DMS114 treated with DMSO at 0.1 percent for 48 hours (cell line): Measurements from ENCODE around the gene KRTCAP3.
A peak's percentile ranks its signal among the peaks of the same experiment; 100 is the strongest.
"Not testable (repeated sequence)": the region's sequence is repeated elsewhere in the genome, so short reads cannot be mapped to it uniquely, and the experiment has no call there.

Experiments
- DNase-seq: peaks from one replicate; lab custom pipeline; 2025; ENCODE audit not compliant: unreplicated experiment; lab: John Stamatoyannopoulos, UW

Gene KRTCAP3, protein sequence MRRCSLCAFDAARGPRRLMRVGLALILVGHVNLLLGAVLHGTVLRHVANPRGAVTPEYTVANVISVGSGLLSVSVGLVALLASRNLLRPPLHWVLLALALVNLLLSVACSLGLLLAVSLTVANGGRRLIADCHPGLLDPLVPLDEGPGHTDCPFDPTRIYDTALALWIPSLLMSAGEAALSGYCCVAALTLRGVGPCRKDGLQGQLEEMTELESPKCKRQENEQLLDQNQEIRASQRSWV

DNA sequence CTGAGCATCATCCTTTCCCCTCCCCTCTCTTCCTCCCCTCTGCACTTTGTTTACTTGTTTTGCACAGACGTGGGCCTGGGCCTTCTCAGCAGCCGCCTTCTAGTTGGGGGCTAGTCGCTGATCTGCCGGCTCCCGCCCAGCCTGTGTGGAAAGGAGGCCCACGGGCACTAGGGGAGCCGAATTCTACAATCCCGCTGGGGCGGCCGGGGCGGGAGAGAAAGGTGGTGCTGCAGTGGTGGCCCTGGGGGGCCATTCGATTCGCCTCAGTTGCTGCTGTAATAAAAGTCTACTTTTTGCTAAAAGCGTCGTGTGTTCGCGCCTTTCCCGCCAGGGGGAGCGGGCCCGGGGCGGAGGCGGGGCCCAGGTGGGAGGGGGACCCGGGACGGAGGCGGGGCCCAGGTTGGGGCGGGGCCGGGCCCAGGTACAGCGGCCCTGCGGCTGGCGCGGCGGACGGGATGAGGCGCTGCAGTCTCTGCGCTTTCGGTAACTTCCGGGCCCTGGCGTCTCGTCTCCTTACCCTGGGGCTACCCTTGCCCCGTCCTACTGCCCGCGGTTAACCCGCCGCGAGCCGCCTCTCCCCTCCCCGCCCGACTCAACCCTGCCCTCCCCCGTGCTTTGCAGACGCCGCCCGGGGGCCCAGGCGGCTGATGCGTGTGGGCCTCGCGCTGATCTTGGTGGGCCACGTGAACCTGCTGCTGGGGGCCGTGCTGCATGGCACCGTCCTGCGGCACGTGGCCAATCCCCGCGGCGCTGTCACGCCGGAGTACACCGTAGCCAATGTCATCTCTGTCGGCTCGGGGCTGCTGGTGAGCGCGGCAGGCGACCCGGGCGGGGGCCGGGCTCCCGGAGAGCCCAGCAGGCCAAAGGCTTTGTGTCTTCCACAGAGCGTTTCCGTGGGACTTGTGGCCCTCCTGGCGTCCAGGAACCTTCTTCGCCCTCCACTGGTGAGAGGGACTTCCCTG is at the start of gene KRTCAP3:
Gene KRTCAP3, plus strand, starts transcription at position 424 of the 962 bp plus-strand sequence. Its CDS starts 32 bp downstream, at position 456.
- DNase-seq, result no peak

DNA sequence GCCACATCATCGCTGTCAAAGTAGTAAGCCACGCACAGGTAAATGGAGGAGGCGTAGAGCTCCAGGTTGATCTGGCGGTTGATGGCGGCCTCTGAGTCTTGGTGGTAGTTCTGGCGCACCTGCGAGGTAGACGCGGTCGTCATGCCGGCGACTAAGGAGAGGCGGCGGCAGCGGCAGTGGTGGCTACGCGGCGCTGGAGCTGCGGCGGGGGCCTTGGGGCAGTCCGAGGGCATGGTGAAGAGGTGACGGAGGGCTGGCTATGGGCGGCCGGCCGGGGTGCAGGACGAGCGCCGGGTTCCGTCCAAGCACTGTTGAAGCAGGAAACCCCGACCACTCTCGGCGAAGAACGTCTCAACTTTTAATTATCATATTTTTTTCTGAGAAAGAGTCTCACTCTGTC is 49.0 kb upstream of the KRTCAP3 start:
- no peak for DNase-seq

DNA sequence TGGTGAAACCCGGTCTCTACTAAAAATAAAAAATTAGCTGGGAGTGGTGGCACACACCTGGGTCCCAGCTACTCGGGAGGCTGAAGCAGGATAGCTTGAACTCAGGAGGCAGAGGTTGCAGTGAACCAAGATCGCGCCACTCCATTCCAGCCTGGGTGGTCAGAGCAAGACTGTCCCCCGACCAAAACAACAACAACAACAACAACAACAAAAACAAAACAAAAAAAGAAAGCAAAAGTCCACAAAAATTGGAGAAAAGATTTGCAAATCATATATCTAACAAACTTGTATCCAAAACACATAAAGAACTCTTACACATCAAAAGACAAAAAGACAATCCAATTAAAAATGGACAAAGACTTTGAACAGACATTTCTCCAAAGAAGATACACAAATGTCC is 43.2 kb upstream of the KRTCAP3 start:
- no peak for DNase-seq

DNA sequence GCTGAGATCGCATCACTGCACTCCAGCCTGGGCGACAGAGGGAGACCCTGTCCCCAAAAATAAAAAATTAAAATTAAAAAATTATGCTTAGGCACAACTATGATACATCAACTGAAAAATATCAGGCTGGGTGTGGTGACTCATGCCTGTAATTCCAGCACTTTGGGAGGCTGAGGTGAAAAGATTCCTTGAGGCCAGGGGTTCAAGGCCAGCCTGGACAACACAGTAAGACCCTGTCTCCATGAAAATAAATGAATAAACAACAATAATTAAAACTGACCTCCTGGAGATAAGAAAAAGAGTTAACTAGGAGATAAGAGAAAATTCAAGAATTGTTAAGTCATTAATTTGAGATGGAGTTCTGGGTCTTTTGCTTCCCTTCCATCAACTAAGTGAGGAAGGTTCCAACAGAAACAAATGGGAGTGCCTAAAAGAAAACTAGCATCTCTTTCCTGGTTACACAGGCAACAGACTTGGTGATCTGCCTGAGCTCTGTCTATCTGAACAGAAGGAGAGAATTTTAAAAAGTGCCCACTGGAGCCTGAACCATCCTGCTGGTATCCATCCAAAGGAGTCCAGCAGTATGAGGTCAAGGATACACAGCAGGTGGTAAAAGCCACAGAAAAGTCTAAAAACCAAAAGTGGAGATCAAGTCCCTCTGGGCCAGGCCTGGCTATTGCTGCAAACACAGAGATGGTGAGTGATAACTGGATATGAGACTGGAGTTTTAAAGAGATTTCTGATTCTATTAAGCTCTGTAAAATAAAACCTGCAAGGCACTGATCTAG is 41.6 kb upstream of the KRTCAP3 start:
- no peak for DNase-seq

DNA sequence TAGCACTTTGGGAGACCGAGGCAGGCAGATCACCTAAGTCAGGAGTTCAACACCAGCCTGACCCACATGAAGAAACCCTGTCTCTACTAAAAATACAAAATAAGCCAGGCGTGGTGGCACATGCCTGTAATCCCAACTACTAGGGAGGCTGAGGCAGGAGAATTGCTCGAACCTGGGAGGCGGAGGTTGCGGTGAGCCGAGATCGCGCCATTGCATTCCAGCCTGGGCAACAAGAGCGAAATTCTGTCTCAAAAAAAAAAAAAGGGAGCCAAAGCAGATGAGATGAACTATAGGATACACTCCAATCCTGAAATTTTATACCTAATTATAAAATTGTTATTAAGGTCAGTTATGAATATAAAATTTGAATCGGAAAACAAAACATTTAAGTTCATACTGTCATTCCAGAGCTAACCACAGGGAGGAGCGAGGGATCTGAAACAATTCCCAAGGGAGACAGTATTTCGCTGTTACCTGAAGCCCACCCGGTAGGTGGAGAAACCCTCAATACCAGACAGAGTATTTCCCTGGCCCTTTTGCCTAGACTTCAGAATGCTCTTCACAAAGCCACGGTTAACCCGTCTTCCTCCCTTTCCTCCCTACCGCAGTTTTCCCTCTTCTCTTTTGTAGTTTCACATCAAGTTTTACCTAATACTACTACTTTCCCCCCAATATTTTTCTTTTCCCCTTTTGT is 34.2 kb upstream of the KRTCAP3 start:
- peak; percentile 40 for DNase-seq

DNA sequence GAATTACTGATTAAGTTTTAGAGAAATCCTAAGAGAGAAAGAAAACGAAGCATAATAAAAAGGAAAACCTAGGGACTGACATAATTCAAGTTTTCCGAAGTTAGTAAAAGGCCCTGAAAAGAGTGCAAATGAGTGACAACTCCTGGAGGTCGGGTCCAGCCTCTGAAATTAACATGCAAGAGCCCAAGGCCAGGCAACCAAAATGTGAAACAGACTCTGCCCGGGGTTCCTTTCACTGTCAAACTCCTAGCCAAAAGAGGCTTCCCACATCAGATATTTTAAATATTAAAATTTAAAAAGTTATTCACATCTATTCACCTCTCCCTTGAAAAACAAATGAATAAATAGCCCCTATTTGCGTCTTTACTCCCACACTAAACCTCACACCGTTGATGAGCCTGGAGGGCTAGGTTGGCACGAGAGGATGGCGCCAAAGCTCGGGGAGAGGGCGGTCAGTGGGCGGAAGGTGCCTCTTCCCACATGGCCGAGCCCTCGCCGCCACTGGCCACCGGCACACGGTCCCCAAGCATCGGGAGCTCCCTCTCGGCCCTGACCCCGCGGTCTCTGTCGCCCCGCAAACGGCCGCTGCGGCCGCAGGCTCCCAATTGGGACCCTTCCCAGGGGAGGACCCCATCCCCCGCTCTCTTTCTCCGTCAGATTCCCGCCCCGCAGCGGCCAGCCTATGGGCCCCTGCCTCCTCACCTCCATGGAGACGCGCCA is 33.4 kb upstream of the KRTCAP3 start:
- DNase-seq, result no peak

DNA sequence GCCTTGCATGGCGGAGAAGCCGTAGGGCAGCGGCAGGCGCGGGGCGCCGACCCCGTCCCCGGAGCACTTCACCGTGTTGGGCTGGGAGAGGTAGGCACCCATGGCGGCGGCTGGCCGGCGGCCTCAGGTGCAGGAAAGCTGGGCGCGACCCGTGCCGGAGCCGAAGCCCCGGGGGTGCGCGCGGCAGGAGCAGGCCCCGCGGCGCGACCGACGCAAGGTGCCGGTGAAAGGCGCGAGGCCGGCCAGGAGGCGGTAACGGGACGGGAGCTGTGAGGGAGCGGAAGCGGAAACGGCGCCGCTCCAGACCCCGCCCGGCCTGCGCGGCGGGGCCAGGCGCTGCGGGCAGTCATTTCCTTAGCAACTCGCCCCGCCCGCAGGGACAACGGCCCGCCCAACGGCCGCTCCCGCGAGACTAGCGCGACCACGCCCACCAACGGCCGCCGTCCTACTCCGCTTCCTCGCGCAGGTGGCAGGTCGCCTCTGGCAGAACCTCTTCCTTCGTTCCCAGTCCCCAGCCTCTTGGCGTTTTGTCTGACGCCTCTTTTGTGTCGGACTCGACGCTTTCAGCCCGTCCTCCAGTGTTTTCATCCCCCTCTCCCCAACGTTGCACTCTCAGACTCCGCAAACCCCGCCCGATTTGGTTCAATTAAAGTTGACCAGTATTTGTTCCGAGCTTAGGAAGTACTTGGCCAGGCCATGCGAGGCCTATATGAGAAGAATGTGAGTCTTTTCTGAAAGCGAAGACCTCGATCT is 32.7 kb upstream of the KRTCAP3 start, which contains the start of gene PPM1G:
Gene PPM1G, minus strand, starts transcription at position 271 of the 753 bp plus-strand sequence. Its CDS starts 169 bp downstream, at position 102.
- DNase-seq, result peak; percentile 87

DNA sequence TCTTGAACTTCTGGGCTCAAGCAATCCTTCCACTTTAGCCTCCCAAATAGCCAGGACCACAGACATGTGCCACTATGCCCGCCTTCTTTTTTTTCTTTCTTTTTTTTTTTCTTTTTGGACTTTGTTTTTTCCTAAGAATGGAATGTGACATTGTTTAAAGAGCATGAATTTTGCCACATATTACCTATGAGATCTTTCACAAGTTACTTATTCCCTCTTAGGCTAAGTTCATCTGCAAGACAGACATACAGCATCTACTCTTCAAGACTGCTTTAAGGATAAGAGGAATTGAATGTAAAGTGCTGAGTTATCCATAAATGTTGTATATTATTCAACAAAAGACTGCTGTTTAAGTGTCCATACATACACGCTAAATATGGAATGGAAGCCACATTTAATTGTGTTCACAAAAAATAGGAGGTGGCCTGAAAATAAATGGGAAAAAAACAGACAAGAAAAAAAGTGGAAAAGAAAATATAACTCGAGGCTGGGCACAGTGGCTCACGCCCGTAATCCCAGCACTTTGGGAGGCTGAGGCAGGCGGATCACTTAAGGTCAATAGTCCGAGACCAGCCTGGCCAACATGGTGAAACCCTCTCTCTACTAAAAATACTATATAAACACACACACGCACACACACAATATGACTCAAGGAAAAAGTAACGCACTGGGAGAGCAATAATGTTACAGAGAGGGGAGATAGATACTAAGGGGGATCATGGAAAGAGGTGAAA is 29.6 kb upstream of the KRTCAP3 start:
- DNase-seq, result no peak

DNA sequence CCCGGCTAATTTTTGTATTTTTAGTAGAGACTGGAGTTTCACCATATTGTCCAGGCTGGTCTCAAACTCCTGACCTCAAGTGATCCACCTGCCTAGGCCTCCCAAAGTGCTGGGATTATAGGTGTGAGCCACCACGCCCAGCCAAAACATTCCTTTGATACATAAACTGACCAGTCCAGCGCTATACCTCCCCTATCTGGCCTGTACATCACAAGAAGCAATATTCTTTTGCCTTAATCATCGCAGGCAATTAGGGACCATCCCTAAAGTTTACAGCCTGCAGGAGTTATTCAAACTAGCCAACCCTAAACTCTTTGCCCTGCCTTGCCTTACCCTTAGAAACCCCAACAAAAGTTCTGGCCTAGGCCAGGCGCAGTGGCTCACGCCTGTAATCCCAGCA is 26.0 kb upstream of the KRTCAP3 start:
- no peak for DNase-seq

DNA sequence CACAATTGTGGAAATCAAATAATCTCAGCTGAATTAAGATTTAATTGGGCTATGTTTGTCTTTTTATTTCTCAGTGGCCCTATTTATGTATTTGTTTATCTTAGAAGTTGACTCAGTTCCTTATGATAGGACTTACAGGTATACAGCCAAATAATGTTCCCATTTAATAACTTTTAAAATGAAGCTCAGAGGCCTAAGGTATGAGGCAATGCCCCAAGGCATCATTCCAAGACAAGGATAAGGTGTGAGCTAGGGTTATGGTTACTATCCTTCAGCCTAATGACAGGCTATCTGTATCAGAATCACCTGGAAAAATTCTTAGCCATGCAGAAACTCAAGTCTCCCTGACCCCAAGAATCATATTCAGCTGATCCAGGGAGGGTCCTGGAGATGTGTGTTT is 21.2 kb upstream of the KRTCAP3 start:
- no peak for DNase-seq

DNA sequence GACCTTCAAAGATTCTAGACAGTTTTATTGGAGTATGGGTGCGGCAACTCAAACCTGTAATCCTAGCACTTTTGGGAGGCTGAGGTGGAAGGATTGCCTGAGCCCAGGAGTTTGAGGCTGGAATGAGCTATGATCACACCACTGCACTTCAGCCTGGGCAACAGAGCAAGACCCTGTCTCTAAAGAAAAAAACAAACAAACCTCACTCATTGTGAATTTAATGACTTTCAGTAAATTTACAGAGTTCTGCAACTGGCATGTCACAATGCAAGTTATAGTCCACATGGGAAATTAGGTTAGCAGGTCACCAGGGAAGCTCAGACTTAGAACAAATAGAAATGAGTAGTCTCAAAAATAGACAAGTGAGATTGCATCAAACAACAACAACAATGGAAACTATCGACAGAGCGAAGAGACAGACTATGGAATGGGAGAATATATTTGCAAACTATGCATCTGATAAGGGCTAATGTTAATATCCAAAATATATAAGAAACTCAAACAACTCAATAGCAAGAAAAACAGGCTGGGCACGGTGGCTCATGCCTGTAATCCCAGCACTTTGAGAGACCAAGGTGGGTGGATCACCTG is 20.4 kb upstream of the KRTCAP3 start:
- no peak for DNase-seq

DNA sequence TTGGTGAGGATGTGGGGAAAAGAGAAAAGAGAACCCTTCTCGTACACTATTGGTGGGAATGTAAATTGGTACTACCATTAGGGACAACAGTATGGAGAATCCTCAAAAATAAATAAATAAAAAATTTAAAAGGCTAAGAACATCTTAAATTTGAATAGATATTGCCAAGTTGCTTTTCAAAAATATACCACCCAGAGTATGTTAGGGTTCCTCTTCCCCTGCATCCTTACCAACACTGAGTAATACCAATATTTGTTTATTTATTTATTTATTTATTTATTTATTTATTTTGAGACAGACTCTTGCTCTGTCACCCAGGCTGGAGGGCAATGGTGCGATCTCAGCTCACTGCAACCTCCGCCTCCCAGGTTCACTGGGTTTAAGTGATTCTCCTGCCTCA is 19.2 kb upstream of the KRTCAP3 start:
- DNase-seq, result no peak

DNA sequence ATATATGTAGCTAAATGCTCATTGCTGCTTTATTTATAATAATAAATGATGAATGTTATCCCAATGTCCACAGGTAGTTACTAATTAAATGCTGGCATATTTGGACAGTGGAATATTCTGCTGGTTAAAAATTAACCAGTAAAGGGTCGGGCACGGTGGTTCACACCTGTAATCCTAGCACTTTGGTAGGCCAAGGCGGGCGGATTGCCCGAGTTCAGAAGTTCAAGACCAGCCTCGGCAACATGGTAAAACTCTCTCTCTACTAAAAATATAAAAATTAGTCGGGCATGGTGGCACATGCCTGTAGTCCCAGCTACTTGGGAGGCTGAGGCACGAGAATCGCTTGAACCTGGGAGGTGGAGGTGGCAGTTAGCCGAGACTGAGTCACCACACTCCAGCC is 17.1 kb upstream of the KRTCAP3 start:
- DNase-seq, result not testable (repeated sequence)

DNA sequence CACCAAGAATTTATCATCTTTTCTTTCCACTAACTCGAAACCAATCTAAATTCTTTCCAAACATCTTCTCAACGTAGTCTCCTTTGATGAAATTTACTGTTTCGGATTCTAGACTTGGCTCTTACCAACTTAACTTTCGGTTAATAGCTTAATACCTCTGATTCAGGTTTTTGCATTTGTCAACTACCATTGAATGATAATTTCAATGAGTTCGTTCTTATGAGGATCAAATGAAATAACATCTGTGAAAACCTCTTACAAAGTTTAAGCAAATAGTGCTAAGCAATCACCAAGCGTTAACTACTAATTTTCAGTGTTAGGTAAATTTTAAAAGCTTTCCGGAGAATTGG is 14.3 kb upstream of the KRTCAP3 start:
- no peak for DNase-seq

DNA sequence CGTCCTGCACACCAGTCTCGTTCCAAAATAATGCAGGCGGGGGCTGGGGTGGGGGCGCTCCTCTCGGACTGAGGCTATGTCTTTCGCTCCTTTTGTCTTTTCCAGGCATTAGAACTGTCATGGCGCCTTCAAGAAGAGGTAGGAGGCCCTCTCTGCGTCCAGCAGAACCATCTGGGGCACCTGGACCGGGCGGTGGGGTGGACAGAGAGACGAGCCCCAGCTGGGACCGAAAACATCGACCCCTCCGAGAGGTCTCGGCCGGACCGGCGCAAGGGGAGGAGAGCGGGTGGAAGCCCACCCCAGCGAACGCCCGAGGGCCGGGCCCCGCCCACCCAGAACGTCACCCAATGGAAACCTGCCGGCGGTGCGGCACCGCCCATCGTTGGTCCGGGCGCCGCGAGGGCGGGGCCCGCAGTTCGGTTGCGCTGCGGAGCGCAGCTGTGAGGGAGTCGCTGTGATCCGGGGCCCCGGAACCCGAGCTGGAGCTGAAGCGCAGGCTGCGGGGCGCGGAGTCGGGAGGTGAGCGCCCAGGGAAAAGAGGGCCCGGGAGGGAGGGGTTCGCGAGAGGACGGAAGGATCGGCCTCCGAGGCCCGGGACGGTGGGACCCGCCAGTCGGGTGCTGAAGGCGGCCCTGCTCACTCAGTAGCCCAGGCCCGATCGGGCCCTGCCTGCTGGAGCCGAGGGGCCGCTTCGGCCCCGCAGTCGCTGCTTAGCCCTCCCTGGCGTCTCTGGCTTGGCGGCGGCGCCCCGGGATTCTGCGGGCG is 13.8 kb upstream of the KRTCAP3 start, which contains the start of gene NRBP1:
Gene NRBP1, plus strand, starts transcription at position 419 of the 765 bp plus-strand sequence. CDS start 4,643 bp downstream, outside the sequence.
- DNase-seq, result peak; percentile 78

DNA sequence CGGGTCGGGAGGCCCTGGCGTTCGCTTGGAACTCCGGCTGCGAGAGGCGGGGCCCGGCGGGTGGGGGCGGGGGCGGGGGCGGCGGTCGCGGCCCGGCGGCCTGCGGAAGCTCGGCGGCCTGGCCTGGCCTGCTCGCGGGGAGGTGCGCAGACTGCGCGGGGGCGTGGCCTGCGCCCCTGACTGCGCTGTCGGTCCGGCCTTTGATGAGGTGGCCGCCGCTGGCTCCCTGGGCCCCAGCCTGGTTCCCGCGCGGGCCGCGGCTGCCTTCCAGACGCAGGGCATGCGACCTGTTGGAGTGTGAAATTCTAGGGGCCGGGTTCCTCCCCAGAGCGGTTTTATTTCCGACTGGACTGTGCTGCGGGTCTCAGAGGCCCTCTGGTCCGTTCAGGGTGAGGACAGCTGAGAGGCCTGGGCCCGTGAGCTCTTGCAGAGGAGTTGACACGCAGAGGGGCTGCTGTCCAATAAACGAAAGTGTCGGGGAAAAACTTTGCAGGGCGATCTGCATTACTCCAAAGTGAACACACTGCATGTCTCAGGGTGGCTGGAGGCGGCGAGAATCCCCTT is 13.1 kb upstream of the KRTCAP3 start:
- DNase-seq, result peak; percentile 23

DNA sequence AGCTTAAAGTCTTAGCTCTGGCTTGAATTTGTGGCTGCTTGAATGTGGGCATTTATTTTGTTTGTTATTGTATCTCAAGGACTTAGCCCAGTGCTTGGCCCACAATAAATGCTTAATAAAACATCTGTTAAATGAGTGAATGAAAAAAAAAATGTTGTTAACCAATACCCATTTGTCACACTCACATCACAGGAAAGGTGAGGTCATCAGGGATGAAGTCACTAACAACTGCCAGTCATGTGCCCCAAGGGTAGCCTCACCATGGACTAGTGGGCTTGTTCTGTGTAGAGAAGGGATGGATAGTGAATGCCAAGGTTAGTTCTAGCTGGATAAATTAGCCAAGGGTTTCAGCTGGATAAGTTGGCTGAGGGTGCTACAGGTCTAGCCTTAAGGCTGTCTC is 10.8 kb upstream of the KRTCAP3 start:
- no peak for DNase-seq
